GM19193 (cell line): Measurements from ENCODE around the gene FOXO6.

Experiments
- POLR2A ChIP-seq: IDR thresholded peaks from 4 replicates; pipeline ENCODE4 v1.6.1; 2011; ENCODE audit not compliant: insufficient read depth, insufficient read length; ENCODE audit errors: extremely low read depth

The FOXO6 gene

GRCh38 chr1:41409825-41410224, 48.6 kb downstream of the FOXO6 start:
- no peak for TF ChIP-seq POLR2A

DNA sequence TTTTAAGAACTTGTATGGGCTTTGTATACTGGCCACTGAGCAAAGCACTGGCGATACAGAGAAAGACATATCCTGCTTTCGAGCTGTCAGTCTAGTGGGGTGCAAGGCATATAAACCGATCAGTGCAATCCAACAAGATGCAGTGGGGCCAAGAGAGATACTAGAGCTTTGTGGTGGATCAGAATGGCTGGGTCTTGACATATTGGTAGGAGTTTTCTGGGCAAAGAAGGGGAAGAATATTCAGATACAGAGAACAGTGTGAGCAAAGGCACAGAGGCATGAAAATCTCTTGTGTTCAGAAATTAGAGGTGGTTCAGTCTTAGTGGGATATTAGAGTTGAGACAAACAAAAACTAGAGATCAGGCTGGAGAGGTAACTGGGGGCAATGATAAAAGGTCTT, 49.2 kb downstream of the FOXO6 start:
- TF ChIP-seq POLR2A = no peak

- TF ChIP-seq POLR2A = no peak
These were observed 50.0 kb downstream of the FOXO6 start for GRCh38 chr1:41411229-41411628.

GRCh38 chr1:41412748-41413147, 51.5 kb downstream of the FOXO6 start:
- TF ChIP-seq POLR2A = no peak

- no peak for TF ChIP-seq POLR2A
These were observed 52.6 kb downstream of the FOXO6 start for GRCh38 chr1:41413748-41414281.

GRCh38 chr1:41414296-41414695, 53.1 kb downstream of the FOXO6 start:
- no peak for TF ChIP-seq POLR2A

DNA sequence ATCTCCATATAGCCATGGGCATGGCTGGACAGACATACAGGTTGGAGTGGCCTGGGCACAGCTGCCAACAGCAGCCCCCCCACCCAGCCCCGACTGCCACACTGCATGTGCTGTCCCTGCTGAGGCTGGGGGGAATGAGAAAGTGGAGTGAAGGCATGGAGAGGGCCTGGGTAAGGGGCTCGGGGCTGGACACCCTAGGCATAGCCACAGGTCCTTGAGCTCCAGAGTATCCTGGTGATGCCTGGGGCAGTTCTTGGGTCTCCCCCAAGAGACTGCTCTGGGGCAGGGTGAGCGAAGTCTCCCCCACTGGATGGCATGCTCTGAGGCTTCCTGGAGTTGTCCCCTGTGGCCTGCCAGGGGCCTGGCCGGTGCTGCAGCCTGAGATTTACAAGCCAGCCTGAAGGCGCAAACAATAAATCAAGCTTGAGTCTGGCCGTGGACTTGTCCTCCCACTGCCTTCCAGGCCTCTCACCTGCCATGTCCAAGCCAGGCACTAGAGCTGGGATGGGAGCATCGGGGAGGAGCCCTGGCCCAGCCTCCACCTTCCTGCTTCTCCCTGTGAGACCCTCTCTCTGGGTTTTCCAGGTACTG, 53.6 kb downstream of the FOXO6 start:
- no peak for TF ChIP-seq POLR2A

DNA sequence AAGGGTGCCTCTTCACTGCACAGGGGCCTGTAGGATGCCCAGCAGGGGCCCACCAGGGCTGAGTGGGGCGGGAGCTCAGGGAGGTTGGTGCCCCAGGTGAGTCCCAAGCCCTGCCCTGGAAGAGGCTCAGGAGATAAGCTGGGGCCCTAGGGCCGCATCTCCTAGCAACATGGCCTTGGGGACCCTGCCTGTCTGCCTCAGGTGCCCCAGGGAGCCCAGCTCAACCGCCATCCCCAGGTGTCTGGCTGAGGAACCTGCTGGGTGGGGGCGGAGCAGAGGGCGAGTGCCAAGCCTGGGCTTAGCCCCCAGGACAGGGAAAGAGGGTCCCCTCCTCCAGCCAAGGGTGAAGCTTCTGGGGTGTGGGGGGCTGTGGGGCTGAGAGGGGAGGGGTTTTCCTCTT, 54.8 kb downstream of the FOXO6 start:
- no peak for TF ChIP-seq POLR2A

DNA sequence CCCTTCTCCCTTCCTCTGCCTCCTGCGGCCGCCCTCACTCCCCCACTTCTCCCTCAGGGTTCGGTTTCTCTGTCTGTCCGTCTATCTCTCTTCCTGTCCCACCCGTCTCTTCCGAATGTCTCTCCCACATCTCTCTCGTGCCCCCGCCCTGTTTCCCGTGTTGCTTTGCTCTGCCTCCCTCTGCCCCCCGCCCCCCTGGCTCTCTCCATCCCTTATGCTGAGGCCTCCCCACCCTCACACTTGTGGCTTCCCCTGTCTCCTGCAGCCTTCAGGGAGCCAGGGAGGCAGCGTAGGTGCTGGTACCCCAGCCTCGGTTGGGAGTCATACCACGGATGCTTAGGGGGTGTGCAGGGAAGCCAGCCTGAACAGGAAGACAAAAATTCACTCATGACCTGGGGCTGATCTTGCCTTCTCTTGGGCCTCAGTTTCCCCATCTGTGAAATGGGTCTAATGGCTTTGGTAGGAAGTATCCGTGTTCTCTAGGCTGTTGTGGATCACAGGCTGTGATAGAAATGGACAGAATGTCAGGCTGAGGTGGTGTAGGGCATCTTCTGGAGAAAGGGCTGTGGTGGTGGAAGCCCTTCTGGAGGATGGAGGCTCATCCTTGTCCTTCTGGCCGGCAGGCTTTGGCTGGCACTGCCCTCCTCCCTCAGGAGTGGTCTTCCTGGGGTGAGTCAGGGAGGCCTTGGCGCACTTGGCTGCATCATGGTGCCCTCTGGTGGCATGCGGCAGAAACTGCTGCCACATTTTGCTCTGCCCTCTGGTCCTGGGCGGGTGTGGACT, 55.5 kb downstream of the FOXO6 start:
- TF ChIP-seq POLR2A = no peak

DNA sequence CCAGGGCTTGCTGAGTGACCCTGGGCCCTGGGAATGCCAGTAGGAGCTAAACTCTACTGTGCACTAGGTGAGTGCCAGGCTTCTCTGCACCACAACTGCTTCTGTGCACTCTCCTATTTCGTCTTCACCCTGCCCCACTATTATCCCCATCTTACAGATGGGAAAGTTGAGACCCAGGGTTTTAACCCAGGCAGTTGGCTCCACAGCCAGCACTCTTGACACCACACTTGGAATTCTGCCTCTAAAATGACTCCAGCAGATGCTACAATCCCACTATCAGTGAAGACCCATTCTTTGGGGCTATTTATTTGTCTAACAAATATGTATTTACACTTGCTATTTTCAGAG, 56.1 kb downstream of the FOXO6 start:
- no peak for TF ChIP-seq POLR2A

DNA sequence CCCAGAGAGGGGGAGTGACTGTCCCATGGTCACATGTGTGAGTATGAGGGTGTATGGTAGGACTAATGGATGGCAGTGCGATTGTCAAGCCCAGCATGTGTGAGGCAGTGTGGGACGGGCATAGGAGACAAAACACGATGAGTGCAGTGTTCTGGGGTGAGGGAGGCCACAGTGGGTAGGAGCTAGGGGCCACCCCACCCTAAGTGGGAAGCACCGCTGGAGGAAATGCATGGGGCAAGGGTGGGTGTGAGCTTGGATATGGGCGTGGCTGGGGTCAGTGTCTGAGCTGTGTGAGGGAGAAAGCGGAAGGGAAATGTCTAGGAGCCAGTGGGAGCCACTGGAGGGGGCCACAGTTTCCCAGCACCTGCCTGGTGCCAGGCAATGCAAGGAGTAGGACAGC, 56.5 kb downstream of the FOXO6 start:
- no peak for TF ChIP-seq POLR2A

DNA sequence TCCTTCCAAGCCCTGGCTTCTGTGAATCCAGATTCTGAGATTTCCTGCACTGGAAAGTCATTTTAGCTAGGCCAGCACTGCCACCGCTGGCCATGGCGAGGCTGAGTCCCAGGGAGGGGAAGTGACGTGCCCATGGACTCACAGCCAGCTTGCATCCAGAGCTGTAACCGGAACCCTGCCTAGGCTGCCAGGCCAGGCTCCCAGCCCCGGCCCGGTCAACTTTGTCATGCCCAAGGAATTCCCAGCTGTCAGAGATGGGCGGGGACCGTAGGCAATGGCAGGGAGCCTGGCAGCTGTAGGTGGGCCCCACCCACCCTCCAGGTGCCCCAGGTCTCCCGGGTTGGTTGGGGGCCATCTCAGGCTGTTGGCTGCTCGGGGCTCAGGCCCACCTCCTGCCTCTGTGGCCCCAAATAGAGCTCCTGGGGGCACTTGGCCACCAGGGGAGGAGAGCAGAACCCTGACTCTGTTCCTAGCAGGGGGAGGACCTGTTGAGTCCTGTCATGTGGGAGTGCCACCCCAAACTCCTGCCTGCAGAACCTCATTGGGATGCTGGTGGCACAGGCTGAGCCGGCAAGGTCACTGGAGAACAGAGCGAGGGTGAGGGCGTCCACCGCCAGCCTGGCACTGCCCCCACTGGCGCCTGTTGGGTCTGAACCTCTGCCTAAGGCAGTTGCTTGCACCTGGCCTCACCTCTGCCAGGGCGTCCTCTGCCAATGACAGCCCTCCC, 57.8 kb downstream of the FOXO6 start:
- TF ChIP-seq POLR2A = no peak

DNA sequence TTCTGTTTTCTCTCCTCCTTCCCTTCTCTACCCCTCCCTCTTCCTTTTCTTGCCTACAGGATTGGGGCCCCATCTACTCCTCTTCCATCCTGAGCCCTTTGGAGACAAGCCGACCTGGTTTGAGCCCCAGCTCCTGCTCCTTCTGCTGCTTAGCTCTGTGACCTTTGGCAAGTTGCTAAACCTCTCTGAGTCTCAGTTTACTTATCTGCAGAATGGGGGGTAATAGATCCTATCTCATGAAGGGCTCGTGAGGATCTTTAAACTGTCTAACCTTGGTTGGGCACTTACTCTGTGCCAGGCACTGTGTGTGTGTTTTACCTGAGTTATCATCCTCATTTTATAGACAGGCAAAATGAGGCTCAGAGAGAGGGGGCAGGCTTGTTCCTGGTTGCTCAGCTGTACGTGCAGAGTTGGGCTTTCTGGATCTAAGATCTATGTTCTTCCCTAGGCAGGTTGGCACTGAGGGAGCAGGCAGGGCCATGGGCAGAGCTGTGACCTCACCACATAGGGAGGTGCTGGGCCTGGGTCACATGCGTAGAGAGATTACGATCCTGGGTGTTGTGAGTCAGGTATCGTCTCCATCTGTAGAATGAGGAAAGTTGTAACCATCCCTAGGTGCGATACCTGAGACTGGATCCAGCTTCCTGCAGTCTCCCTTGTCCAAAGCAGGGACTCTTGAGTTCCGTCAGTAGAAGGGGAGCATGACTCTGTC, 58.5 kb downstream of the FOXO6 start:
- no peak for TF ChIP-seq POLR2A

DNA sequence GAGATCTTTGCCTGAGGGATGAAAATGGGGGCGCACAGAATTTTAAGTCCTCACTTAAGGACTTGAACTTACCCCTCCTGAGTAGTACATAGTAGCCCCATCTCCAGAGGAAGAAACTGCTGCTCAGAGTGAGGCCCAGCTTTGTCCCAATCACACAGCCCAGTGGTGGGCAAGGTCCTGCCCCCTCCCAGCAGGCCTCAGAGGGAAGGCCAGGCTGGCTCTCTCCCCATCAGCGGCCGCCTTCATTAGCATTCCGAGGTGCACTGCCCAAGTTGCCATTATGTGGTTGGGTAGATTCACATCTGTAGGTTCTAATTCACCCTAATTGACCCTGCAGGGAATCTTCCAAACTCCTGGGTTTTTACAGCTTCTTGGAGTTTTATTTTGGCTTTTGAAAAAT, 59.1 kb downstream of the FOXO6 start:
- no peak for TF ChIP-seq POLR2A

DNA sequence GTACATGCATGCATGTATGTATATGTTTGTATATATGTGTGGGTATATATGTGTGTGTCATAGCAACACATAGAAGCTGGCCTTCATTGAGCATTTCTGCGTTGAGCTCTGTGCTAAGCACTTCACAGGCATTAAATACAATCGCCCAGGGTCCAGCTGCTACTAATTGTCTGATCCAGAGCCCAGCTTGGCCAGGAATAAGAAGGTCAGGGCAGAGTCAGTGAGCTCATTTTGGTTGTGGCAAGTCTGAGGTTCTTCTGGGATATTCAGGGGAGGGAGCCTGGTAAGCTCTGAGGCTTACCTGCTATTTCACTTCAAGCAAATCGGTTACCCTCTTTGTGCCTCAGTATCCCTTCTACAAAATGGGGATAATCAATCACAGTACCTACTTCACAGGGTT, 59.6 kb downstream of the FOXO6 start:
- no peak for TF ChIP-seq POLR2A
